Activated T-cell treated with anti-CD3 and anti-CD28 coated beads for 48 hours (primary cell): ENCODE data around the gene PPFIA2.

Experiments used
- DNase-seq: peaks from one replicate; pipeline ENCODE4 v3.0.0-alpha.2; 2020; ENCODE audit warnings: low read depth

PPFIA2 gene

DNA sequence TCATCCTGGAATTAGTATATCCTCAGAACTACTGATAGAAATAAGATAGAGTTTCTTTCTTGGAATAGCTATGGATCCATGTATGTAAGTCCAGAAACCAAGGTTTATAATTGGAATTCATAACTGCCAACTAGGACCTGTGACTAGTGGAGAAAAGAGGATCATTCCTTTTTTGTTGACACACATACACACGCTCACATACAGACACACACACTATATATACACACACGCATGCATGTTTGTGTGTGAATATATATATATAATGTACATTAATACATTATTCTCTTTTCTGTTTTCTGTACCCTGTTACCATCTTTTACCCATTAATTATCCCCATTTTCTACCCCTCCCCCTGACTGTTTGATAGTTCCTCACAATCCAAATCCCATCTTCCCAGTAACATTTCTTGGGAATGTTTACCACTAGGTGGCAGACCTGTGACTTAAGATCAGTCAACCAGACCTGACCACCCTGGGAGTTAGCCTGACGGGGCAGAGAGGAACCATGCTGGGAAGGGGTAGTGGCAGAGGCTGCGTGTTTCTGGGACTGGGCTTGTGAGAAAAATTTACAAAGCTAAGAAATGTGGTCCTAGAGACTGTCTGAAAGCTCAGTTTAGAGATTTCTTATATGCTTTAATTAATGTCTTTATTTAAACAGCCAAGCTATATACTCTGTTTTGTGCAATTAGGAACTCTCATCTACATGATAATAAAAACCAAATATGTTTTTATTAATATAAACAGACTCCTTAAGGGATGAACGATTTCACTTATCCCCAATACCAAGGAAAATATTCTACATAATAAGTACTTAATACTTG is 308.0 kb downstream of the PPFIA2 start:
- DNase-seq, result no peak

DNA sequence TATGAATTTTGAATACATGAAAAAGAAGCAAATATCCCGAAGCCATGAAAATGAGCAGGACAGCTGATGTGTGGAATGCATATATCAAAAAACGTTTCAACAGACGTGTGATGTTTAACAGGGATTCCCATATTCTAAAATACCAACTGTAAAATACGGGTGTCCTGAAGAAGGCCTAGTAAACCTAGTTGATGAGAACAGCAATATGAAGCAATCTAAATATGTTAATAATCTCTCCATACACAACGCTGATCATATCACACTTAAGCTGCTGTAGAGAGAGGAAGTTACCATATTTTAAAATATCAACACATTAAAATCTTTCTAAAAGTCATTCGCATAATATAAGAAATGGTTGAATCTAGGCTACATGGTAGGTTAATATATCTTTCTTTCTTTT is 317.5 kb downstream of the PPFIA2 start:
- DNase-seq, result no peak

- DNase-seq, result no peak
Observed at GRCh38 chr12:81440001-81440400, 319.1 kb downstream of the PPFIA2 start.

- no peak for DNase-seq
Observed at GRCh38 chr12:81439344-81439743, 319.8 kb downstream of the PPFIA2 start.

DNA sequence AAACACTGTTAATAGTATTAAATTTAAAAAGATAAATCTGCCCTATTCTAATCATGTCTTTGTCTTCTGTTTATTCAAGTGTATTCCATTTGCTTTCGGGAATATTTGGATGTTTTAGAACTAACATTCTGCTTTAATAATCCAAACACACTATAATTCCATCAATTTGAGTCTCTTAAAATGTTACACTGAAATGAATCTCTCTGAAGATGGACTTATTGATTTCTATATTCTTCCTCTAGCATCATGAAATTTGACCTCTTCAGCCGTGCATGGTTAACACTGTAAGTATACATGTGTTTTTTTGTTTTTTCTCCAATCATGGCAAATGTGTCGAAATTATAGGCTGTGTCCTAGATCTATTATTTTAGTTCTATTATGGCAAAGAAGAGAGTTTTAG is 342.1 kb downstream of the PPFIA2 start:
- no peak for DNase-seq

DNA sequence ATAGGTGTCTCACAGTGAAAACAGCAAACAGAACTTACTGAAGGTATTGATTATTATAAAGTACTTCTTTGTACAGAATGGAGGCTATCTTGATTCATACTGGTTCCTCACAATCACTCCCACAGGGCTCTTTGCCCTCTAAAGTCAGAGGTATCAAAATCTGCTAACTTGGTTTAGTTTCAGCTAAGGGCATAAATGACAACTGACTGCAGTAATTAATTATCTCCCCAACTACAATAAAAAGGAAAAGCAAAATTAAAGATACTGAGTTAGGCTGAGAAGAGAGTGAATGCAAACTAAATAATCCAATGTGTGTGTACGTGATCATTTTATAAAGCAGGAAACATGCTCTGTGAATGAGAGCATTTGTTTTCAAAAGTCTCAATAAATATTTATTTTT is 342.6 kb downstream of the PPFIA2 start:
- no peak for DNase-seq

DNA sequence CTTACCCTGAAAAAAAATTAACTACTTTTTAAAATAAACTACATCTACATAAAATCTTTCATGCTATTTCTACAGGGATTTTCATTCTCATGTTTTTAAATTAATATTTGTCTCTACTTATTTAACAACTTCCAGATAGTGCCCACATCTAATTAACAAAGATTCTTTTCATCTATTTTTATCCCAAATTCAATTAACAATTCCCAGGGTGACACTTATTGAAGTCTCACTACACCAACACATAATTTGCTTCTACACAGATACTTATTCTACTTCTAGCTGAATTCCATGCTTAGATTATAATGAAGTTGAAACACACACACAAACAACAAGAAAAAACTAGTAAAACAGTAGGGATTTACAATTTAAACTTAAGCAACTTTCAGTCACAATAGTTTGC is 344.7 kb downstream of the PPFIA2 start:
- DNase-seq, result no peak

- DNase-seq, result no peak
Observed at GRCh38 chr12:81412940-81413339, 346.2 kb downstream of the PPFIA2 start.

DNA sequence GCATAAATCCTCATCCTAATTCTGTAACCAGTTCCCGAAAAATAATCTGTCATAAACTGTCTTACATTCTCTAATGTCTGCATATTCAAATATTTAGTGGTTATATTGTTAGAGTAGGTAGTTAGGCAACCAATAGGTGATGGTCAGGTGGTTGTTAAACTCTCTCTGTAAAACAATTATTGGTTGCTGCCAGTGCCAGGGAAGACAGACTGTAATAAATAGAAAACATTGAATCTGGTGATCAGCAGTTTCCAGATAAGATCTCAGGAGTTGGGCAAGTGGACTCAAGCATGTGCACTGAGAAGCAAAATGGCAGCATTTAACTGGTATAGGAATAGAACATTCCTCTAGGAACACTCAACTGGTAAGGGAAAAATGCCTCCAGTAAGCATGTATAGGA is 355.8 kb downstream of the PPFIA2 start:
- DNase-seq, result no peak

DNA sequence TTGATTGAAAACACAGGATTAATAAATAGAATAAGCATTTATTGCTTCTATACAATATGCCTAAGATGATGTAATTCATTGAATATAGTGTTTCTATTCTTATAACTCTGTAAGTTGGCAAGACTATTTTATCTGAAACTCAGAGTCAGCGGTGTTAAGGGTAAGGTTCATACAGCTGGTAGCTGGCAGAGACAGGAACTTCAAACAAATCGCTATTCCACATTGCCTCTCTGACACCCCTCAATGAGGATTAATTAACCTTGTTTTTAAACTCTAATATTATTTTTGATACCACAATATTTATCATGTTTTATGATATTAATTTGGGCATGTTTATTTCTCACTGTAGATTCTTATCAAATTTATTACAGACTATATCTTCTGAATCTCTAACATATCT is 357.9 kb downstream of the PPFIA2 start:
- DNase-seq, result no peak

DNA sequence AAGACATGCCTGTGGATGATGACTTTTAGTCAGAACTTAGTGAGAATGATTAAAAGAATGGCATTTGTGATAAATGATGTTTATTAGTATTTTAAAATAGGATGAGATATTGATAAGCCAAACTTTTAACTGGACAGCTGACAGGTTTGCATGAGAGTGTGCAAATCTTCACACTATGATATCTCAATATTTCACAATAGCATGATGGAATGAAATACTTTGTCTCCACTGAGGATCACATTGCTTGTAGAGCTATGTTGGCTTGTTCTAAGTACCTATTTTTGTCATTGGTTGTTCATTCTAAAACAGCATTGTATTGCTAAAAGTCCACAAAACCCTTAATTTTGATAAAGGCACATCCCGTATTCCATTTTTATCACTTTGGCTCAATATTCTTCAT is 359.1 kb downstream of the PPFIA2 start:
- no peak for DNase-seq

DNA sequence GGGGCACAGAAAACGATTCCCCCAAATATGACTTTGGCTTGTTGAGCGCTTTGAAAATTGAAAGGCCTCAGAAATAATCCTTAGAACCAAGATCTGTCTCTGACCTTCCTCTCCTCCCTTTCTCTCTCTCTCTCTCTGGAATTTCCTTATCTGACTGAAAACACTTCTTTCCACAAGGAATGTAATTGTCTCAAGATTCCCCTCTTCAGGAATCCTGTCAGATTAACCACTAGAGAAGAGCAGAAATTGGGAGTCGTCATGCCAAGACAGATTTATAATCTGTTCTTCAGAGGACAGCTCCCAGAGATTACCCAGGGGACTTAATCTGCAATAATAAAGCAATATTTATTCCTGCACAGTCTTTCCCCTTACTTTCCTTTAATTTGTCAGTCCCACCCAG is 363.7 kb downstream of the PPFIA2 start:
- DNase-seq, result no peak

GRCh38 chr12:81389550-81390099 is 369.5 kb downstream of the PPFIA2 start:
- no peak for DNase-seq

- DNase-seq, result no peak
Observed at GRCh38 chr12:81386101-81386500, 373.0 kb downstream of the PPFIA2 start.

GRCh38 chr12:81381951-81382350 is 377.2 kb downstream of the PPFIA2 start:
- DNase-seq, result no peak

- no peak for DNase-seq
Observed at GRCh38 chr12:81378601-81379285, 380.4 kb downstream of the PPFIA2 start.

- DNase-seq, result no peak
Observed at GRCh38 chr12:81377771-81378170, 381.4 kb downstream of the PPFIA2 start.

- no peak for DNase-seq
Observed at GRCh38 chr12:81375969-81376368, 383.2 kb downstream of the PPFIA2 start.

GRCh38 chr12:81370456-81370855 is 388.7 kb downstream of the PPFIA2 start:
- DNase-seq, result no peak

- no peak for DNase-seq
Observed at GRCh38 chr12:81369175-81369574, 390.0 kb downstream of the PPFIA2 start.

- DNase-seq, result no peak
Observed at GRCh38 chr12:81365284-81365683, 393.9 kb downstream of the PPFIA2 start.

DNA sequence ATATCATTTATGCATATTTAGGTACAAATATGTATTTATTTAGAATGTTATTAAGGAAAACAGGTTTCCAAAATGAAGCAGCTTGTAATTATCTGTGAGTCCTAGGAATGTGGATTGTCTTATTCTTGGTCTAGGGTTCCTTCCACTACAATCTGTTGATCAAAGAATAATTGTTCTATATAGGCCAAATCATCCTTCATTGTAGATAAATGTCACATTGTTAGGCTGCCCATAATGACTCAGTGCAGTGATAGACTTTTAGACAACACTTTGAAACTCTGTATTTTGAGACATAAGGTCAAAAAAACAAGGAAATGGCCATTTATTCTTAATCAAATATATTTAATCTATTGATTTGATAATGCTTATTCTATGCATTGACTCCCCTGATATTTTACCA is 398.2 kb downstream of the PPFIA2 start:
- DNase-seq, result no peak

GRCh38 chr12:81359736-81360135 is 399.4 kb downstream of the PPFIA2 start:
- DNase-seq, result no peak
